Gastroesophageal sphincter (tissue), 3 donors: Measurements from ENCODE around the gene GBE1.

Experiments
- POLR2A ChIP-seq, 2 donors: fragments of 450-650 bp; IDR thresholded peaks; one replicate each; pipeline ENCODE4 v1.6.1; 2017; ENCODE audit warnings: antibody characterized with exemption in 2 of 2, mild to moderate bottlenecking in 2 of 2, moderate library complexity in 1 of 2
- TF ChIP-seq, protein P1 (sequence below), 4 experiments: fragments of 200-600 bp in 2 of 4; fragments of 450-650 bp in 2 of 4; sonication (generic) in 1 of 4; IDR thresholded peaks; one replicate each; pipeline ENCODE4 v1.5.1; 2017 to 2019; ENCODE audit warnings: antibody characterized with exemption in 4 of 4, mild to moderate bottlenecking in 2 of 4, moderate library complexity in 2 of 4

DNA sequence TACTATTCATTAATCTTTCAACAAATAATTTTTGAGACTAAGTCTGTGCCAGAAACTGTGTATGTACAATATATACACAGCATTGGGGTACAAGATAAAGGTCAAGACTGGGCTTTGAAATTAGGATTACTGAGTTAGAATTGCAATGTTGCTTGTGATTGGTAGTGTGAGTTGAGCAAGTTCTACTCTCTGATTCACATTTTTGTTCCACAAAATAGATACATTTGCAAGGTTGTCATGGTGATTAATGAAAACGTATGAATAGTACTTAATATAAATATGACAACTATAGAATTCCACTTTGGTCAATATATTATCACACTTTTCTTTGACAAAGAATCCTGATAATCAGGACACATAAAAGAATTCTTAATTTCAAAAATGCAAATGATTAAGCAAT is 314.6 kb downstream of the GBE1 start:
- TF ChIP-seq, protein P1, sequence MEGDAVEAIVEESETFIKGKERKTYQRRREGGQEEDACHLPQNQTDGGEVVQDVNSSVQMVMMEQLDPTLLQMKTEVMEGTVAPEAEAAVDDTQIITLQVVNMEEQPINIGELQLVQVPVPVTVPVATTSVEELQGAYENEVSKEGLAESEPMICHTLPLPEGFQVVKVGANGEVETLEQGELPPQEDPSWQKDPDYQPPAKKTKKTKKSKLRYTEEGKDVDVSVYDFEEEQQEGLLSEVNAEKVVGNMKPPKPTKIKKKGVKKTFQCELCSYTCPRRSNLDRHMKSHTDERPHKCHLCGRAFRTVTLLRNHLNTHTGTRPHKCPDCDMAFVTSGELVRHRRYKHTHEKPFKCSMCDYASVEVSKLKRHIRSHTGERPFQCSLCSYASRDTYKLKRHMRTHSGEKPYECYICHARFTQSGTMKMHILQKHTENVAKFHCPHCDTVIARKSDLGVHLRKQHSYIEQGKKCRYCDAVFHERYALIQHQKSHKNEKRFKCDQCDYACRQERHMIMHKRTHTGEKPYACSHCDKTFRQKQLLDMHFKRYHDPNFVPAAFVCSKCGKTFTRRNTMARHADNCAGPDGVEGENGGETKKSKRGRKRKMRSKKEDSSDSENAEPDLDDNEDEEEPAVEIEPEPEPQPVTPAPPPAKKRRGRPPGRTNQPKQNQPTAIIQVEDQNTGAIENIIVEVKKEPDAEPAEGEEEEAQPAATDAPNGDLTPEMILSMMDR (IDR thresholded peaks at IDR 0.05) = no peak
- no peak for TF ChIP-seq POLR2A (IDR thresholded peaks at IDR 0.05)
